Body of pancreas (tissue), 4 donors: ENCODE data around the gene COX6A2. TPM values are rescaled to one million over a fixed set of nuclear protein-coding genes. Genes with fewer than 3 reads are reported as not detected.

Experiments used
- ATAC-seq: fragments of 150-250 bp; one replicate; pipeline ENCODE4 v1.9.1; 2016
- DNase-seq, 4 donors: peaks; one replicate each; pipeline ENCODE4 v3.0.0-alpha.2; 2019
- H3K27ac ChIP-seq, 4 donors: fragments of 200-600 bp; sonication (generic); 1 replicate in 3 of 4; 2 replicates in 1 of 4; pipeline versions ENCODE4 v1.5.1 to v1.6.1; 2016 to 2019; ENCODE audit warnings: mild to moderate bottlenecking in 1 of 4, mixed read lengths in 1 of 4, moderate library complexity in 1 of 4
- H3K27me3 ChIP-seq, 2 donors: fragments of 200-600 bp; sonication (generic); one replicate each; pipeline ENCODE4 v1.6.0; 2016; ENCODE audit warnings: mild to moderate bottlenecking in 1 of 2
- H3K36me3 ChIP-seq, 2 donors: fragments of 200-600 bp; sonication (generic); replicated peaks in 1 of 2; 2 replicates each; pipeline ENCODE4 v1.5.1; 2016; ENCODE audit warnings: low read depth in 2 of 2; ENCODE audit not compliant: insufficient read depth in 1 of 2
- H3K4me1 ChIP-seq: fragments of 200-600 bp; sonication (generic); one replicate; pipeline ENCODE4 v1.6.0; 2016
- H3K4me3 ChIP-seq, 2 donors: fragments of 200-600 bp; sonication (generic); 1 replicate in 1 of 2; 2 replicates in 1 of 2; pipeline ENCODE4 v1.5.1; 2016 to 2019
- H3K9me3 ChIP-seq, 3 donors: fragments of 200-600 bp; sonication (generic); 1 replicate in 2 of 3; 2 replicates in 1 of 3; pipeline ENCODE4 v1.5.1; 2016
- POLR2A ChIP-seq, 3 donors: fragments of 450-650 bp; IDR thresholded peaks; one replicate each; pipeline ENCODE4 v1.6.1; 2016; ENCODE audit warnings: antibody characterized with exemption in 3 of 3, mild to moderate bottlenecking in 2 of 3
- WGBS, 2 donors: methylation state at CpG; one replicate each; pipeline ENCODE4 v1.1.5; 2017; 5-methylcytosine and 5-hydroxymethylcytosine counted together
- intact Hi-C: fragments of 100-400 bp; cut with DNase I; formaldehyde crosslinking; loops from one replicate; pipeline ENCODE4 v1.15.1; 2023
- total RNA-seq, 2 donors: library from RNA; depleted of rRNA; stranded (reverse); fragments of >200 nt; gene quantifications; one replicate each; pipeline ENCODE4 v1.1.0, GENCODE V29; 2016
- TF ChIP-seq, protein P1 (sequence below), 7 experiments: fragments of 450-650 bp in 4 of 7; fragments of 200-600 bp in 3 of 7; sonication (generic) in 3 of 7; IDR thresholded peaks; one replicate each; pipeline ENCODE4 v1.5.1; 2016 to 2019; ENCODE audit warnings: antibody characterized with exemption in 7 of 7

COX6A2 gene
- total RNA-seq, 2 donors from 2014 or later, result not detected

DNA sequence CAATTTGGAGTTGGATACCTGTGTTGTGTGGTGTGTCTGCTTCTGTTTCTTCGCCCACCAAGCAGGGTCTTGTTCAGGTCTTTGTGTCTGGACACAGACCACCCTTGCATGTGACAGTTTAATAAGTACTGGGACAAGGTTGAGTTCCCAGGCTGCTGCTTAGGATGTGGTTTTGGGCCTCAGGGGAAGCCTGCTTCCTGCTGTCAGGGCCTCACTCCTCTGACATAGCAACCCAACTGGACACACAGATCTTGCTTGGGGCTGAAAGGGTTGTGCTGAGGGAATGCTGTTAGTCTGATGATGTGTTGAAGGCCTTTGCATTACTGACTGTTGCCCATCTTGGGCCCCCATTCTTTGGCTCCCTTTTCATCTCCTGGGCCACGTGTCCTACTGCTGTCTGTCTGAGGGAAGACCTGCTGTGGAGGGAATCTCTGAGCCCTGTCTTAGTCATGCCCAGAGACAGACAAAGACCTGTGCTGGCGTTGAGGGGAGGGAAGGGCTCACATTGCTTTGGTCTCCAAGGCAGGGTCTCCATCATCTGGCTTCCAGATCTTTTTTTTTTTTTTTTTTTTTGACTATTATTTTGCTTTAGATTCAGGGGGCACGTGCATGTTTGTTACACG lies 39.1 kb upstream of the COX6A2 start:
- Histone ChIP-seq H3K9me3 (no peaks in the 10 kb centered on the region), H3K36me3 (peaks cover 0 to 10% of the 10 kb centered on the region in 2 donors), H3K4me1 (peaks cover 6% of the 10 kb centered on the region), H3K4me3 (no peak overlapping the region), H3K27me3 (no peaks in the 10 kb centered on the region), H3K27ac (no peak overlapping the region)
- DNase-seq (no peak), ATAC-seq (no peak)
- TF ChIP-seq POLR2A (IDR thresholded peaks at IDR 0.05), result no peak
- TF ChIP-seq, protein P1, sequence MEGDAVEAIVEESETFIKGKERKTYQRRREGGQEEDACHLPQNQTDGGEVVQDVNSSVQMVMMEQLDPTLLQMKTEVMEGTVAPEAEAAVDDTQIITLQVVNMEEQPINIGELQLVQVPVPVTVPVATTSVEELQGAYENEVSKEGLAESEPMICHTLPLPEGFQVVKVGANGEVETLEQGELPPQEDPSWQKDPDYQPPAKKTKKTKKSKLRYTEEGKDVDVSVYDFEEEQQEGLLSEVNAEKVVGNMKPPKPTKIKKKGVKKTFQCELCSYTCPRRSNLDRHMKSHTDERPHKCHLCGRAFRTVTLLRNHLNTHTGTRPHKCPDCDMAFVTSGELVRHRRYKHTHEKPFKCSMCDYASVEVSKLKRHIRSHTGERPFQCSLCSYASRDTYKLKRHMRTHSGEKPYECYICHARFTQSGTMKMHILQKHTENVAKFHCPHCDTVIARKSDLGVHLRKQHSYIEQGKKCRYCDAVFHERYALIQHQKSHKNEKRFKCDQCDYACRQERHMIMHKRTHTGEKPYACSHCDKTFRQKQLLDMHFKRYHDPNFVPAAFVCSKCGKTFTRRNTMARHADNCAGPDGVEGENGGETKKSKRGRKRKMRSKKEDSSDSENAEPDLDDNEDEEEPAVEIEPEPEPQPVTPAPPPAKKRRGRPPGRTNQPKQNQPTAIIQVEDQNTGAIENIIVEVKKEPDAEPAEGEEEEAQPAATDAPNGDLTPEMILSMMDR (IDR thresholded peaks at IDR 0.05), result no peak
- intact Hi-C loops, result no loop called here
- 82% methylated on average over 5 of the region's 5 CpGs for WGBS, 2 donors

GRCh38 chr16:31466381-31466841 lies 38.3 kb upstream of the COX6A2 start:
- Histone ChIP-seq H3K4me1 (peaks cover under 1% of the 10 kb centered on the region), H3K27me3 (no peaks in the 10 kb centered on the region), H3K9me3 (no peaks in the 10 kb centered on the region), H3K4me3 (no peak overlapping the region), H3K36me3 (peaks cover 0 to 12% of the 10 kb centered on the region in 2 donors), H3K27ac (no peak overlapping the region)
- WGBS, 2 donors, result 92 to 100% methylated on average over 1 to 12 of the region's 18 CpGs
- intact Hi-C loops, result no loop called here
- no peak for DNase-seq
- TF ChIP-seq, protein P1 (IDR thresholded peaks at IDR 0.05), result no peak
- TF ChIP-seq POLR2A (IDR thresholded peaks at IDR 0.05), result no peak
- no peak for ATAC-seq

DNA sequence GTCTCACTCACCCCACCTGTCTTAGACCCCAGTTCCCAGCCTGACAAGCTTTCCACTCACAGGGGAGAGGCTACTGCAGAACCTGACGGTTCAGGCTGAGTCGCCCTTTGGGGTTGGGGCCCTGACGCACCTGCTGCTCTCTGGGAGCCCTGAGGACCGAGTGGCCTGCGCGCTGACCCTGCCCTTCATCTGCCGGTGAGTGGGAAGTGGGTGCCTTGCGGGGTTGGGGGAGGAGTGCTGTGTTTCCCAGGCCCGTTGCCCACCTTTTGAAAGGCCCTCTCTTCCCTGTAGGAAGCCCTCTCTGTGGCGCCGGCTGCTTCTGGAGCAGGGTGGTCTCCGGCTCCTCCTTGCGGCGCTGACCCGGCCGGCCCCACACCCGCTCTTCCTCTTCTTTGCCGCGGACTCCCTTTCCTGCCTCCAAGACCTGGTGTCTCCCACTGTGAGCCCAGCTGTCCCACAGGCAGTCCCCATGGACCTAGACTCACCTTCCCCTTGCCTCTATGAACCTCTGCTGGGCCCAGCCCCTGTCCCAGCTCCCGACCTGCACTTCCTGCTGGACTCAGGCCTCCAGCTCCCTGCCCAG lies 37.7 kb upstream of the COX6A2 start:
- Histone ChIP-seq H3K27ac (no peak overlapping the region), H3K36me3 (peaks cover 0 to 12% of the 10 kb centered on the region in 2 donors), H3K27me3 (no peaks in the 10 kb centered on the region), H3K4me1 (no peaks in the 10 kb centered on the region), H3K9me3 (no peaks in the 10 kb centered on the region), H3K4me3 (no peak overlapping the region)
- TF ChIP-seq, protein P1 (IDR thresholded peaks at IDR 0.05), result no peak
- no peak for TF ChIP-seq POLR2A (IDR thresholded peaks at IDR 0.05)
- no peak for ATAC-seq
- WGBS, 2 donors, result 85 to 89% methylated on average over 13 to 20 of the region's 20 CpGs
- intact Hi-C loops, result no loop called here
- DNase-seq, result no peak

- Histone ChIP-seq H3K9me3 (no peaks in the 10 kb centered on the region), H3K27ac (no peak overlapping the region), H3K4me3 (no peak overlapping the region), H3K36me3 (peaks cover 0 to 12% of the 10 kb centered on the region in 2 donors), H3K27me3 (no peaks in the 10 kb centered on the region), H3K4me1 (peaks cover 9% of the 10 kb centered on the region)
- TF ChIP-seq, protein P1 (IDR thresholded peaks at IDR 0.05), result no peak
- TF ChIP-seq POLR2A (IDR thresholded peaks at IDR 0.05), result no peak
- intact Hi-C loops, result no loop called here
- 91 to 95% methylated on average over 9 to 16 of the region's 17 CpGs for WGBS, 2 donors
- DNase-seq (no peak), ATAC-seq (no peak)
These were observed 36.7 kb upstream of the COX6A2 start for GRCh38 chr16:31464781-31465260.
